Suppressor macrophage treated with lipopolysaccharide for 4 hours (primary cell): ENCODE measurements around the gene FILIP1L.

ENCODE experiments used
- DNase-seq: peaks from one replicate; pipeline ENCODE4 v3.0.0-alpha.2; 2020

The FILIP1L gene

GRCh38 chr3:100114413-100115030 lies at the start of gene FILIP1L:
Gene FILIP1L, minus strand, starts transcription at chr3:100114501.
- DNase-seq = no peak

GRCh38 chr3:100163787-100164186 lies 49.5 kb upstream of the FILIP1L start:
- DNase-seq = no peak

- DNase-seq = no peak
Observed at GRCh38 chr3:100160521-100160920, 46.2 kb upstream of the FILIP1L start.

GRCh38 chr3:100159331-100160153 lies 45.2 kb upstream of the FILIP1L start:
- no peak for DNase-seq

- no peak for DNase-seq
Observed at GRCh38 chr3:100158918-100159330, 44.6 kb upstream of the FILIP1L start.

- no peak for DNase-seq
Observed at GRCh38 chr3:100157685-100158084, 43.4 kb upstream of the FILIP1L start.

GRCh38 chr3:100155590-100155989 lies 41.3 kb upstream of the FILIP1L start:
- DNase-seq = no peak

GRCh38 chr3:100155128-100155527 lies 40.8 kb upstream of the FILIP1L start:
- DNase-seq = no peak

- no peak for DNase-seq
Observed at GRCh38 chr3:100154171-100154570, 39.9 kb upstream of the FILIP1L start.

- DNase-seq = no peak
Observed at GRCh38 chr3:100151024-100151707, 36.9 kb upstream of the FILIP1L start.

GRCh38 chr3:100150473-100150872 lies 36.2 kb upstream of the FILIP1L start:
- no peak for DNase-seq

- no peak for DNase-seq
Observed at GRCh38 chr3:100149713-100150415, 35.6 kb upstream of the FILIP1L start.

GRCh38 chr3:100149130-100149529 lies 34.8 kb upstream of the FILIP1L start:
- no peak for DNase-seq

- no peak for DNase-seq
Observed at GRCh38 chr3:100144255-100144866, 30.1 kb upstream of the FILIP1L start.

- no peak for DNase-seq
Observed at GRCh38 chr3:100141586-100141985, 27.3 kb upstream of the FILIP1L start.

- no peak for DNase-seq
Observed at GRCh38 chr3:100140976-100141375, 26.7 kb upstream of the FILIP1L start.

GRCh38 chr3:100136921-100137320 lies 22.6 kb upstream of the FILIP1L start:
- no peak for DNase-seq

GRCh38 chr3:100131241-100131640 lies 16.9 kb upstream of the FILIP1L start:
- DNase-seq = no peak

GRCh38 chr3:100129941-100130340 lies 15.6 kb upstream of the FILIP1L start:
- no peak for DNase-seq

GRCh38 chr3:100128565-100128964 lies 14.3 kb upstream of the FILIP1L start:
- no peak for DNase-seq

GRCh38 chr3:100127792-100128191 lies 13.5 kb upstream of the FILIP1L start:
- DNase-seq = no peak

GRCh38 chr3:100125161-100125938 lies 11.0 kb upstream of the FILIP1L start:
- no peak for DNase-seq
